OCI-LY3 (cell line): ENCODE measurements around the gene TMC5.

Source experiments
- H2AFZ ChIP-seq: fragments of 200-600, 300-600 bp; shearing (Covaris generic); 2 replicates; pipeline ENCODE4 v1.6.0; 2014; ENCODE audit warnings: antibody characterized with exemption, low read depth, low read length
- H3K27ac ChIP-seq: fragments of 200-600, 300-600 bp; sonication (generic); 2 replicates; pipeline ENCODE4 v1.5.1; 2014; ENCODE audit warnings: mild to moderate bottlenecking, low read length, moderate library complexity, mixed read lengths
- H3K27me3 ChIP-seq: fragments of 200-600, 300-600 bp; sonication (generic); 2 replicates; pipeline ENCODE4 v1.6.1; 2014; ENCODE audit warnings: low read depth, low read length, mixed read lengths
- H3K36me3 ChIP-seq: fragments of 200-600, 300-600 bp; sonication (generic); replicated peaks from 2 replicates; pipeline ENCODE3; 2014; ENCODE audit warnings: low read depth, low read length, mixed read lengths
- H3K4me1 ChIP-seq: fragments of 300-600, 200-600 bp; sonication (generic); 2 replicates; pipeline ENCODE4 v1.6.1; 2014; ENCODE audit warnings: low read length, mixed read lengths
- H3K4me2 ChIP-seq: fragments of 200-600, 300-600 bp; sonication (generic); 2 replicates; pipeline ENCODE4 v1.6.1; 2014; ENCODE audit warnings: low read length, mixed read lengths
- H3K4me3 ChIP-seq: fragments of 300-600, 200-600 bp; sonication (generic); 2 replicates; pipeline ENCODE4 v1.5.1; 2014; ENCODE audit warnings: antibody characterized with exemption, mild to moderate bottlenecking, low read length, moderate library complexity
- H3K79me2 ChIP-seq: fragments of 300-600, 200-600 bp; shearing (Covaris generic); 2 replicates; pipeline ENCODE4 v1.6.1; 2014; ENCODE audit warnings: mild to moderate bottlenecking, low read length, mixed read lengths
- H3K9ac ChIP-seq: fragments of 300-600, 200-600 bp; shearing (Covaris generic); 2 replicates; pipeline ENCODE4 v1.6.0; 2014; ENCODE audit warnings: mild to moderate bottlenecking, low read length, moderate library complexity
- H3K9me3 ChIP-seq: fragments of 200-600, 300-600 bp; shearing (Covaris generic); 2 replicates; pipeline ENCODE4 v1.6.1; 2014; ENCODE audit warnings: low read length, mixed read lengths; ENCODE audit not compliant: insufficient read depth
- H4K20me1 ChIP-seq: fragments of 200-600, 300-600 bp; sonication (generic); 2 replicates; pipeline ENCODE4 v1.6.1; 2016; ENCODE audit warnings: low read length, mixed read lengths; ENCODE audit not compliant: insufficient read depth
- EZH2phosphoT487 ChIP-seq: fragments of 200-600 bp; shearing (Covaris generic); IDR thresholded peaks from 2 replicates; pipeline ENCODE4 v1.6.1; 2018; ENCODE audit warnings: antibody characterized with exemption, mixed run types, low read depth
- TF ChIP-seq, protein P1 (sequence below): fragments of 200-600, 300-600 bp; sonication (generic); IDR thresholded peaks from 2 replicates; pipeline ENCODE4 v1.5.1; 2014; ENCODE audit warnings: antibody characterized with exemption, low read length, low read depth

The TMC5 gene

DNA sequence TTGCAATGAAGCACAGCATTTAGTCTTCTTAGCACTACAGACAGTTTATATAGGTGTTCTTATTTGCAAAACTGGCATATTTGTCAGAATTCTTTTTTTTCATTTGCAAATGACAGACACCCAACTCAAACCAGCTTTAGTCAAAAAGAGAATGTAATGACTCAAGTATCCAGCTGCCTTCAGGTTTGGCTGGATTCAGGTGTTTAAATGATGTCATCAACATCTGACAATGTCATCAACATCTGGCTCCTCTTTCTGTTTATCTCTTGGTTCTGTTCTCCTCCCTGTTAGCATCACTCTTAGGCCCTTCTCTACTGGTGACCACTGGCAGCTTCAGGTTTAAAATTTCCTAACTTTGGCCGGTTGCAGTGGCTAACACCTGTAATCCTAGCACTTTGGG lies 18.9 kb downstream of the TMC5 start:
- peaks cover 80% of the 10 kb centered on the region for H3K4me1 ChIP-seq
- peak overlapping the region; percentile 79 for H3K4me2 ChIP-seq
- H2AFZ ChIP-seq = no peak overlapping the region
- TF ChIP-seq EZH2phosphoT487 = no peak
- TF ChIP-seq, protein P1, sequence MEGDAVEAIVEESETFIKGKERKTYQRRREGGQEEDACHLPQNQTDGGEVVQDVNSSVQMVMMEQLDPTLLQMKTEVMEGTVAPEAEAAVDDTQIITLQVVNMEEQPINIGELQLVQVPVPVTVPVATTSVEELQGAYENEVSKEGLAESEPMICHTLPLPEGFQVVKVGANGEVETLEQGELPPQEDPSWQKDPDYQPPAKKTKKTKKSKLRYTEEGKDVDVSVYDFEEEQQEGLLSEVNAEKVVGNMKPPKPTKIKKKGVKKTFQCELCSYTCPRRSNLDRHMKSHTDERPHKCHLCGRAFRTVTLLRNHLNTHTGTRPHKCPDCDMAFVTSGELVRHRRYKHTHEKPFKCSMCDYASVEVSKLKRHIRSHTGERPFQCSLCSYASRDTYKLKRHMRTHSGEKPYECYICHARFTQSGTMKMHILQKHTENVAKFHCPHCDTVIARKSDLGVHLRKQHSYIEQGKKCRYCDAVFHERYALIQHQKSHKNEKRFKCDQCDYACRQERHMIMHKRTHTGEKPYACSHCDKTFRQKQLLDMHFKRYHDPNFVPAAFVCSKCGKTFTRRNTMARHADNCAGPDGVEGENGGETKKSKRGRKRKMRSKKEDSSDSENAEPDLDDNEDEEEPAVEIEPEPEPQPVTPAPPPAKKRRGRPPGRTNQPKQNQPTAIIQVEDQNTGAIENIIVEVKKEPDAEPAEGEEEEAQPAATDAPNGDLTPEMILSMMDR = no peak
- H3K79me2 ChIP-seq = no peaks in the 10 kb centered on the region
- peak overlapping the region; percentile 66 for H3K4me3 ChIP-seq
- peaks cover 33% of the 10 kb centered on the region for H3K36me3 ChIP-seq
- H3K9me3 ChIP-seq = no peaks in the 10 kb centered on the region
- H4K20me1 ChIP-seq = no peaks in the 10 kb centered on the region
- peak overlapping the region; percentile 99 for H3K27ac ChIP-seq
- H3K27me3 ChIP-seq = no peaks in the 10 kb centered on the region
- peak overlapping the region; percentile 82 for H3K9ac ChIP-seq

- peak overlapping the region; percentile 79 for H3K4me2 ChIP-seq
- TF ChIP-seq, protein P1 = no peak
- no peak for TF ChIP-seq EZH2phosphoT487
These were observed 19.6 kb downstream of the TMC5 start for GRCh38 chr16:19437280-19437679.

DNA sequence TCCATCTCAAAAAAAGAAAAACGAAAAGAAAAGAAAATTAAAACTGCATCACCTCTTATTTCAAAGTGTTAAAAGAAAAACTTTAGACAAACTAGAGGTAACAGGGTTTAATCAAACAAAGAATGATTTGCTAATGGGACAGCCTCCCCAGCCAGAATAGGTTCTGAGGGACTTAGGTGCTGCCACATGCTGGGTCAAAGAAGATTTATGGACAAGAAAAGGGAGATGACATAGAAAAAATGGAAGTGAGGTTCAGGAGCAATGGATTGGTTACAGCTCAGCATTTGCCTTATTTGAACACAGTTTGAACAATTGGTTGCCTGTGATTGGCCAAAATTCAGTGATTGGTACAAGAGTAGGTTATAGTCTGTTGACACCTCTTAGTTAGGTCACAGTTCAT lies 21.1 kb downstream of the TMC5 start:
- H3K36me3 ChIP-seq = peaks cover 26% of the 10 kb centered on the region
- TF ChIP-seq, protein P1 = no peak
- H4K20me1 ChIP-seq = no peaks in the 10 kb centered on the region
- H3K4me2 ChIP-seq = no peak overlapping the region
- no peak overlapping the region for H3K4me3 ChIP-seq
- H3K4me1 ChIP-seq = peaks cover 60% of the 10 kb centered on the region
- no peaks in the 10 kb centered on the region for H3K79me2 ChIP-seq
- peak overlapping the region; percentile 0; the same call in 1 of the 2 replicates for H3K9ac ChIP-seq
- H2AFZ ChIP-seq = no peak overlapping the region
- H3K27ac ChIP-seq = peak overlapping the region; percentile 99
- H3K27me3 ChIP-seq = no peaks in the 10 kb centered on the region
- H3K9me3 ChIP-seq = no peaks in the 10 kb centered on the region

More at GRCh38 chr16:19437280-19437679, 19.6 kb downstream of the TMC5 start:
- Histone ChIP-seq H3K9me3 (no peaks in the 10 kb centered on the region), H4K20me1 (no peaks in the 10 kb centered on the region), H3K4me1 (peaks cover 73% of the 10 kb centered on the region), H3K79me2 (no peaks in the 10 kb centered on the region), H3K4me3 (peak overlapping the region; percentile 66), H3K27me3 (no peaks in the 10 kb centered on the region), H3K36me3 (peaks cover 26% of the 10 kb centered on the region), H2AFZ (no peak overlapping the region), H3K9ac (peak overlapping the region; percentile 88), H3K27ac (peak overlapping the region; percentile 99)

DNA sequence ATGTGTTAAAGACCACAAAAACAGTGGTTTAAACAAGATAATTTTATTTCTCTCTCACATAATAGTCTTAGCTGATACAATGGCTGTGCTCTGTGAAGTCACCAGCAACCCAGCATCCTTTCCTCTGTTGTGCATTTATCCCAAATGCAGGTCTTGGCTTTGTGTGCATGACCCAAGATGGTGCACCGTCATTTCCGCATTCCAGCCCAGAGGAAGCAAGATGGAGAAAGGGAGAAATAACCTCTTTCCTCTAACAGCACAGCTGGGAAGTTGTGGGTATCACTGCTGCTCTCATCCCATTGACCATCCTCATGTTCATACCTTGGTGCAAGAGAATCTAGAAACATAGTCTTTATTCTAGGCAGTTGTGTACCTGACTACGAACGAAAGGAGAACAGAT lies 21.8 kb downstream of the TMC5 start:
- H2AFZ ChIP-seq = no peak overlapping the region
- peaks cover 60% of the 10 kb centered on the region for H3K4me1 ChIP-seq
- H3K79me2 ChIP-seq = no peaks in the 10 kb centered on the region
- H3K4me2 ChIP-seq = peak overlapping the region; percentile 63
- H3K36me3 ChIP-seq = peaks cover 32% of the 10 kb centered on the region
- peak overlapping the region; percentile 99 for H3K27ac ChIP-seq
- peak overlapping the region; percentile 0; the same call in 1 of the 2 replicates for H3K9ac ChIP-seq
- no peaks in the 10 kb centered on the region for H3K27me3 ChIP-seq
- H3K9me3 ChIP-seq = no peaks in the 10 kb centered on the region
- peak overlapping the region; percentile 20; the same call in 1 of the 2 replicates for H3K4me3 ChIP-seq
- TF ChIP-seq, protein P1 = no peak
- no peak for TF ChIP-seq EZH2phosphoT487
- H4K20me1 ChIP-seq = no peaks in the 10 kb centered on the region
